MM.1S (cell line): ENCODE results near the gene NT5C1A.

Experiments
- DNase-seq: peaks from one replicate; pipeline ENCODE4 v3.0.0-alpha.2; 2015
- H2AFZ ChIP-seq: fragments of 300-600 bp; sonication (generic); 2 replicates; pipeline ENCODE4 v1.6.0; 2016; ENCODE audit warnings: antibody characterized with exemption, low read length
- H3F3A ChIP-seq: fragments of 300-600 bp; sonication (generic); 2 replicates; pipeline ENCODE4 v1.6.1; 2016; ENCODE audit warnings: mild to moderate bottlenecking, antibody characterized with exemption, low read length, moderate library complexity, mixed read lengths; ENCODE audit not compliant: insufficient read depth
- H3K27ac ChIP-seq: fragments of 300-600 bp; sonication (generic); 2 replicates; pipeline ENCODE4 v1.5.1; 2016; ENCODE audit warnings: mild to moderate bottlenecking, low read length
- H3K27me3 ChIP-seq: fragments of 300-600 bp; sonication (generic); replicated peaks from 2 replicates; pipeline ENCODE4 v1.6.0; 2016; ENCODE audit warnings: low read length; ENCODE audit not compliant: insufficient read depth
- H3K36me3 ChIP-seq: fragments of 300-600 bp; sonication (generic); replicated peaks from 2 replicates; pipeline ENCODE4 v1.6.1; 2016; ENCODE audit warnings: mild to moderate bottlenecking, low read length, mixed read lengths; ENCODE audit not compliant: insufficient read depth
- H3K4me1 ChIP-seq: fragments of 300-600 bp; sonication (generic); 2 replicates; pipeline ENCODE4 v1.6.1; 2016; ENCODE audit warnings: low read length, mixed read lengths
- H3K4me2 ChIP-seq: fragments of 300-600 bp; sonication (generic); 2 replicates; pipeline ENCODE4 v1.6.0; 2016; ENCODE audit warnings: low read depth, low read length
- H3K4me3 ChIP-seq: fragments of 300-600 bp; sonication (generic); 2 replicates; pipeline ENCODE4 v1.5.1; 2016; ENCODE audit warnings: low read length, mixed read lengths
- H3K79me2 ChIP-seq: fragments of 300-600 bp; sonication (generic); 2 replicates; pipeline ENCODE4 v1.6.1; 2016; ENCODE audit warnings: mixed run types, low read length, mixed read lengths
- H3K9ac ChIP-seq: fragments of 300-600 bp; sonication (generic); 2 replicates; pipeline ENCODE4 v1.6.1; 2016; ENCODE audit warnings: low read length, mixed read lengths
- H3K9me2 ChIP-seq: fragments of 300-600 bp; sonication (generic); replicated peaks from 2 replicates; pipeline ENCODE4 v1.6.1; 2016; ENCODE audit warnings: mild to moderate bottlenecking, low read length, mixed read lengths; ENCODE audit not compliant: insufficient read depth
- H3K9me3 ChIP-seq: fragments of 300-600 bp; sonication (generic); replicated peaks from 2 replicates; pipeline ENCODE4 v1.6.1; 2016; ENCODE audit warnings: mild to moderate bottlenecking, low read length, mixed read lengths; ENCODE audit not compliant: insufficient read depth
- H4K20me1 ChIP-seq: fragments of 300-600 bp; sonication (generic); 2 replicates; pipeline ENCODE4 v1.6.1; 2016; ENCODE audit warnings: mild to moderate bottlenecking, low read length, moderate library complexity, mixed read lengths; ENCODE audit not compliant: insufficient read depth
- CTCF ChIP-seq: fragments of 300-600 bp; sonication (generic); IDR thresholded peaks from 2 replicates; pipeline ENCODE4 v1.5.1; 2016; ENCODE audit warnings: antibody characterized with exemption, low read length, mixed read lengths
- EZH2 ChIP-seq: fragments of 300-600 bp; sonication (generic); optimal IDR thresholded peaks from 2 replicates; pipeline ENCODE3; 2017; ENCODE audit warnings: low read depth, mild to moderate bottlenecking, antibody characterized with exemption, low read length, mixed read lengths
- EZH2phosphoT487 ChIP-seq: fragments of 300-600 bp; sonication (generic); IDR thresholded peaks from 2 replicates; pipeline ENCODE4 v1.6.1; 2018; ENCODE audit warnings: antibody characterized with exemption, low read length

The NT5C1A gene

GRCh38 chr1:39678889-39679288, 7.0 kb upstream of the NT5C1A start:
- DNase-seq = no peak
- H2AFZ ChIP-seq = no peak overlapping the region
- no peaks in the 10 kb centered on the region for H3K79me2 ChIP-seq
- H4K20me1 ChIP-seq = no peaks in the 10 kb centered on the region
- H3K4me1 ChIP-seq = peaks cover 27% of the 10 kb centered on the region
- TF ChIP-seq CTCF = no peak
- no peak for TF ChIP-seq EZH2phosphoT487
- no peaks in the 10 kb centered on the region for H3K36me3 ChIP-seq
- no peak overlapping the region for H3K27ac ChIP-seq
- no peak overlapping the region for H3K4me2 ChIP-seq
- no peaks in the 10 kb centered on the region for H3K9me2 ChIP-seq
- no peak overlapping the region for H3K4me3 ChIP-seq
- no peaks in the 10 kb centered on the region for H3K9me3 ChIP-seq
- H3K27me3 ChIP-seq = no peaks in the 10 kb centered on the region
- peaks cover 23% of the 10 kb centered on the region for H3F3A ChIP-seq
- no peak overlapping the region for H3K9ac ChIP-seq

DNA sequence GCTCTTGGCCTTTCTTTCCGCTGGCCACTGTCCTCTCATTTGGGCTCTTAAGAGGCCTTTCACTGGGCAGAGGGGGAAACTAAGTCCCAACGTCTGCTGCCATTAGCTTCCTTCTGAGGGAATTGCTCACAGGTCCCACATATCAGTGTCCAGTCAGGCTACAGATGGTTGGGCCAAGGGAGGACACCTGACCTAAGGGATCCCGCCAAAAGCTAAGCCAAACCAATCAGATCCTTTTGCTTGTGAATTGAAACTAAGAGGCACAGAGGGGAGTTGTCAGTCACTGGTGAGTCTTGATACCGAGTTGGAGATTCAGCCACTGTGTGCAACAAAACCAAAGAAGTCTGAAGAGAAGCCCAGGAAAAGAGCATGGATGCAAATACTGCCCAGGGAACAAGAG, 5.7 kb upstream of the NT5C1A start:
- no peak overlapping the region for H3K9ac ChIP-seq
- H3K79me2 ChIP-seq = no peaks in the 10 kb centered on the region
- no peaks in the 10 kb centered on the region for H3K9me3 ChIP-seq
- H3K36me3 ChIP-seq = no peaks in the 10 kb centered on the region
- no peaks in the 10 kb centered on the region for H3K9me2 ChIP-seq
- no peak for DNase-seq
- H3K27ac ChIP-seq = no peak overlapping the region
- H3K4me3 ChIP-seq = no peak overlapping the region
- H3K27me3 ChIP-seq = no peaks in the 10 kb centered on the region
- peaks cover 23% of the 10 kb centered on the region for H3F3A ChIP-seq
- TF ChIP-seq CTCF (no peak), EZH2phosphoT487 (no peak), EZH2 (no peak)
- no peak overlapping the region for H3K4me2 ChIP-seq
- peaks cover 27% of the 10 kb centered on the region for H3K4me1 ChIP-seq
- H2AFZ ChIP-seq = no peak overlapping the region
- no peaks in the 10 kb centered on the region for H4K20me1 ChIP-seq

- H2AFZ ChIP-seq = no peak overlapping the region
- TF ChIP-seq CTCF = no peak
- no peaks in the 10 kb centered on the region for H3K79me2 ChIP-seq
- H3K9me3 ChIP-seq = no peaks in the 10 kb centered on the region
- no peak overlapping the region for H3K27ac ChIP-seq
- H3K4me2 ChIP-seq = no peak overlapping the region
- no peaks in the 10 kb centered on the region for H3K36me3 ChIP-seq
- H3F3A ChIP-seq = peaks cover 23% of the 10 kb centered on the region
- DNase-seq = no peak
- H3K27me3 ChIP-seq = no peaks in the 10 kb centered on the region
- peaks cover 26% of the 10 kb centered on the region for H3K4me1 ChIP-seq
- H3K9ac ChIP-seq = no peak overlapping the region
- no peaks in the 10 kb centered on the region for H3K9me2 ChIP-seq
- no peak overlapping the region for H3K4me3 ChIP-seq
- no peaks in the 10 kb centered on the region for H4K20me1 ChIP-seq
Observed at GRCh38 chr1:39676948-39677548, 5.1 kb upstream of the NT5C1A start.
